K562 (cell line): ENCODE results near the gene WDR72. TPM values are rescaled to one million over a fixed set of nuclear protein-coding genes. Genes with fewer than 3 reads are reported as not detected.

ENCODE experiments used
- ATAC-seq: fragments of 200-7000 bp; cut with Tn5 transposase; 3 replicates; pipeline ENCODE4 v1.9.1; 2020; ENCODE audit warnings: moderate library complexity
- BruUV-seq: library from RNA; stranded (reverse); fragments of 400-500 nt; replicated peaks from 2 replicates; lab custom pipeline; 2021; lab: Mats Ljungman, UMichigan
- CTCF ChIA-PET: fragments of 300-600 bp; formaldehyde crosslinking; extraction: SDS; loops from one replicate; lab custom pipeline; 2021; ENCODE audit warnings: low intra/inter-chr PET ratio; lab: Yijun Ruan, JAX
- POLR2A ChIA-PET: fragments of 300-600, 350-650 bp; sonication (Branson Sonifier 250); formaldehyde crosslinking; extraction: SDS; loops from one replicate; lab custom pipeline; 2021; ENCODE audit warnings: antibody characterized with exemption, inconsistent platforms; lab: Yijun Ruan, JAX
- DNase-seq, 4 experiments: peaks; one replicate each; pipeline versions ENCODE4 v3.0.0 to v3.0.0-alpha.2; 2011 to 2018; ENCODE audit warnings: low spot score in 3 of 4, mixed read lengths in 3 of 4; ENCODE audit errors: extremely low read depth in 1 of 4
- FAIRE-seq: peaks from 2 replicates; lab custom pipeline; 2011; peaks lifted over from hg19 to GRCh38; lab: Jason Lieb, UNC
- H2AFZ ChIP-seq: 2 replicates; pipeline ENCODE4 v1.6.0; 2011; ENCODE audit warnings: low read depth, low read length, control low read depth, inconsistent platforms
- H3K27ac ChIP-seq: fragments of 200-600 bp; 3 replicates; pipeline ENCODE4 v1.8.0; 2011; ENCODE audit warnings: low read depth, mild to moderate bottlenecking, control low read depth, inconsistent platforms, low read length, moderate library complexity, mixed read lengths; ENCODE audit errors: extremely low read depth
- H3K27me3 ChIP-seq, 2 experiments: fragments of 300-600 bp in 1 of 2; 2 replicates in 1 of 2; 3 replicates in 1 of 2; pipeline versions ENCODE4 v1.6.0 to v1.8.0; 2011; ENCODE audit warnings: inconsistent platforms in 2 of 2, low read length in 2 of 2, mild to moderate bottlenecking in 1 of 2, mixed read lengths in 1 of 2, moderate library complexity in 1 of 2; ENCODE audit not compliant: control insufficient read depth in 2 of 2, insufficient read depth in 2 of 2
- H3K36me3 ChIP-seq: fragments of 300-600 bp; 3 replicates; pipeline ENCODE4 v1.8.0; 2011; ENCODE audit warnings: mild to moderate bottlenecking, low read length, inconsistent platforms; ENCODE audit not compliant: control insufficient read depth, insufficient read depth
- H3K4me1 ChIP-seq, 2 experiments: fragments of 200-600 bp in 1 of 2; replicated peaks in 1 of 2; 2 replicates in 1 of 2; 3 replicates in 1 of 2; pipeline versions ENCODE4 v1.5.1 to v1.8.0; 2011; ENCODE audit warnings: inconsistent platforms in 2 of 2, low read length in 2 of 2, mild to moderate bottlenecking in 1 of 2, mixed read lengths in 1 of 2, moderate library complexity in 1 of 2; ENCODE audit not compliant: control insufficient read depth in 2 of 2, insufficient read depth in 2 of 2
- H3K4me2 ChIP-seq: 2 replicates; pipeline ENCODE4 v1.6.1; 2011; ENCODE audit warnings: low read length, control low read depth, inconsistent platforms, mixed read lengths; ENCODE audit not compliant: insufficient read depth
- H3K4me3 ChIP-seq: fragments of 200-600 bp; sonication (generic), shearing (Covaris generic); 2 replicates; pipeline ENCODE4 v1.5.1; 2016; ENCODE audit warnings: control low read depth, inconsistent platforms
- H3K79me2 ChIP-seq: fragments of 200-600 bp; 3 replicates; pipeline ENCODE4 v1.8.0; 2011; ENCODE audit warnings: low read length, inconsistent platforms; ENCODE audit not compliant: control insufficient read depth, insufficient read depth
- H3K9ac ChIP-seq, 2 experiments: 2 replicates each; pipeline versions ENCODE4 v1.6.0 to v1.6.1; 2011; ENCODE audit warnings: low read depth in 2 of 2, low read length in 2 of 2, control low read depth in 1 of 2, inconsistent platforms in 1 of 2, mild to moderate bottlenecking in 1 of 2, mixed read lengths in 1 of 2; ENCODE audit not compliant: insufficient read depth in 1 of 2
- H3K9me1 ChIP-seq: one replicate; pipeline ENCODE4 v1.6.0; 2011; ENCODE audit warnings: inconsistent platforms, mild to moderate bottlenecking, low read length, moderate library complexity; ENCODE audit not compliant: control insufficient read depth, insufficient read depth
- H3K9me3 ChIP-seq: replicated peaks from 2 replicates; pipeline ENCODE4 v1.5.1; 2011; ENCODE audit warnings: low read depth, low read length, inconsistent platforms; ENCODE audit not compliant: control insufficient read depth, insufficient read depth
- H4K20me1 ChIP-seq: replicated peaks from 2 replicates; pipeline ENCODE4 v1.6.1; 2011; ENCODE audit warnings: low read length, inconsistent platforms, mixed read lengths; ENCODE audit not compliant: control insufficient read depth, insufficient read depth
- CCNT2 ChIP-seq: IDR thresholded peaks from 2 replicates; pipeline ENCODE4 v1.6.1; 2011; ENCODE audit warnings: borderline replicate concordance, low read depth, mild to moderate bottlenecking, moderate library complexity, mixed read lengths, low read length; ENCODE audit not compliant: insufficient read length; ENCODE audit errors: extremely low read depth
- JUNB ChIP-seq: fragments of 450-650 bp; formaldehyde crosslinking; conservative IDR thresholded peaks from 2 replicates; pipeline ENCODE4 v1.4.0; 2020; ENCODE audit warnings: mild to moderate bottlenecking
- KAT7 ChIP-seq: sonication (generic); formaldehyde crosslinking; IDR thresholded peaks from 2 replicates; pipeline ENCODE4 v1.8.0; 2022; ENCODE audit warnings: missing genetic modification reagents, mild to moderate bottlenecking, borderline replicate concordance
- MEIS2 ChIP-seq: fragments of 450-650 bp; IDR thresholded peaks from 2 replicates; pipeline ENCODE4 v1.6.1; 2014; ENCODE audit warnings: mild to moderate bottlenecking; ENCODE audit not compliant: partially characterized antibody
- ZC3H11A ChIP-seq: IDR thresholded peaks from 2 replicates; pipeline ENCODE4 v1.6.1; 2012; ENCODE audit warnings: low read depth, low read length, improper control_type of control experiment
- ZNF212 ChIP-seq: fragments of 450-650 bp; formaldehyde crosslinking; IDR thresholded peaks from 2 replicates; pipeline ENCODE4 v1.4.0; 2020; ENCODE audit warnings: mild to moderate bottlenecking
- ZNF583 ChIP-seq: fragments of 250-450 bp; sonication (Bioruptor Pico); IDR thresholded peaks from 2 replicates; pipeline ENCODE4 v1.4.0; 2020
- ZZZ3 ChIP-seq: fragments of 450-650 bp; IDR thresholded peaks from 2 replicates; pipeline ENCODE4 v1.6.1; 2016; ENCODE audit warnings: antibody characterized with exemption, mild to moderate bottlenecking, moderate library complexity
- WGBS: fragments of 100-300 bp; shearing (Covaris generic); methylation state at CpG from one replicate; pipeline ENCODE4 v1.1.6; 2016; ENCODE audit warnings: low coverage, mixed read lengths; ENCODE audit not compliant: insufficient coverage; ENCODE audit errors: missing lambda C conversion rate; 5-methylcytosine and 5-hydroxymethylcytosine counted together
- in situ Hi-C: fragments of 300-500 bp; cut with MboI; formaldehyde crosslinking; loops from 4 replicates; pipeline ENCODE4 v1.15.0; 2018; ENCODE audit warnings: inconsistent platforms, mixed read lengths
- intact Hi-C: fragments of 100-400 bp; cut with micrococcal nuclease; formaldehyde crosslinking; loops from 2 replicates; pipeline ENCODE4 v1.14.2; 2022
- polyA plus RNA-seq, 8 experiments: library from polyadenylated mRNA; depleted of rRNA in 4 of 8; stranded (reverse) in 5 of 8; unstranded in 3 of 8; fragments of >200 nt; fragmentation: Nextera tagmentation in 2 of 8; fragmentation: Illumina TruSeq in 1 of 8; extraction: Ambion mirVana in 2 of 8; extraction: Trizol in 1 of 8; gene quantifications; 2 replicates each; pipeline versions ENCODE4 v1.2.1 to v1.2.3, GENCODE V29; 2011 to 2014; ENCODE audit warnings: inconsistent platforms in 1 of 8, missing spikeins in 1 of 8
- total RNA-seq, 7 experiments: library from RNA; depleted of rRNA in 6 of 7; stranded (reverse); fragments of >200 nt in 6 of 7; fragmentation: Illumina TruSeq in 2 of 7; extraction: Trizol in 2 of 7; gene quantifications; 2 replicates each; pipeline versions ENCODE4 v1.2.1 to v1.2.3, GENCODE V29; 2011 to 2021; ENCODE audit warnings: low replicate concordance in 1 of 7
- TF ChIP-seq, protein P1 (sequence below): fragments of 250-450 bp; sonication (Bioruptor Pico); IDR thresholded peaks from 2 replicates; pipeline ENCODE4 v1.8.0; 2022; ENCODE audit warnings: moderate library complexity, mild to moderate bottlenecking, inconsistent platforms
- TF ChIP-seq, protein P2 (sequence below): fragments of 250-450 bp; sonication (Bioruptor Pico); IDR thresholded peaks from 2 replicates; pipeline ENCODE4 v1.4.0; 2020
- TF ChIP-seq, protein P3 (sequence below): sonication (generic); formaldehyde crosslinking; IDR thresholded peaks from 2 replicates; pipeline ENCODE4 v1.8.0; 2022; ENCODE audit warnings: mild to moderate bottlenecking, missing genetic modification reagents

Gene WDR72
- total and polyA plus RNA-seq, 9 of the 15 experiments (the other 6 are each of a cell fraction or from before 2014, with no cell fraction given), result 0.01 TPM; not detected in 8

DNA sequence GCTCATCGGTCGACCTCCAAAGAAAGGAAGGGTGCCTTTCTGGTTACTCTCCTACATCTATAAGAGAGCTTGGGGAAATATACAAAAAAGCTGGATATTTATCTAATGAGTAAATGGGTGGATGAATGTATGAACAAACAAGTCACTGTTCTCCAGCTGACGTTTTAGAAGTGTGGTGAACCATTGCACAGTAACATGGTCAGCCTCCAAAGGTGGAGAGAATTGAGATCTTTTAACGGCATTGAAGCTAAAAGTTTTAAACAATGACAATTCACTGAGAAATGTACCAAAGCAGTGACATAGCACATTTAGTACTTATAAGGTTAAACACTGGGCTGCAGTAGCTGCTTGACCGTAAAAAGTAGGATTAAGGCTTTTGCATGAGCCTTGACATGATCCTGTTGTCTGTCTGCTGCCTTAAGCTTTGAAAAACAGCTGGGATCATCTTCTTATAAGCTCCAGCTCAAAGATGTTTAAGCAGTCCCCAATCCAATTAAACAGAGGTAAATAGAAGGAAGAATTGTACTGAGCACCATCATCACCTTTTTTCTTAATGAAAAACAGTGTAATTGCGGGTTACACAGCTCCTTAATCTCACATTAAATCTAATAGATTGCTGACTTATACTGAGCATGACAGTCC lies 222.9 kb downstream of the WDR72 start:
- no peak overlapping the region for H3K4me3 ChIP-seq
- WGBS, result 4% methylated on average over 6 of the region's 6 CpGs
- H3K36me3 ChIP-seq, result no peaks in the 10 kb centered on the region
- no peak for DNase-seq
- H3K27ac ChIP-seq, result no peak overlapping the region
- H4K20me1 ChIP-seq, result no peaks in the 10 kb centered on the region
- no peak for ATAC-seq
- no peak overlapping the region for H3K4me2 ChIP-seq
- intact Hi-C loops (no loop called here), in situ Hi-C loops (no loop called here)
- no peaks in the 10 kb centered on the region; the same call in 1 of the 2 replicates for H3K9me3 ChIP-seq
- H3K4me1 ChIP-seq, result no peaks in the 10 kb centered on the region
- no peak for FAIRE-seq
- ChIA-PET POLR2A (no interaction called here), CTCF (no interaction called here)
- no peaks in the 10 kb centered on the region for H3K79me2 ChIP-seq
- TF ChIP-seq ZNF583 (CRISPR knock-in tag) (no peak), KAT7 (CRISPR knock-in tag) (no peak), ZNF212 (no peak), JUNB (CRISPR knock-in tag) (no peak), MEIS2 (no peak), CCNT2 (no peak), ZC3H11A (no peak), ZZZ3 (no peak)
- TF ChIP-seq, protein P1, sequence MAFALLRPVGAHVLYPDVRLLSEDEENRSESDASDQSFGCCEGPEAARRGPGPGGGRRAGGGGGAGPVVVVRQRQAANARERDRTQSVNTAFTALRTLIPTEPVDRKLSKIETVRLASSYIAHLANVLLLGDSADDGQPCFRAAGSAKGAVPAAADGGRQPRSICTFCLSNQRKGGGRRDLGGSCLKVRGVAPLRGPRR (CRISPR knock-in tag), result no peak
- TF ChIP-seq, protein P2, sequence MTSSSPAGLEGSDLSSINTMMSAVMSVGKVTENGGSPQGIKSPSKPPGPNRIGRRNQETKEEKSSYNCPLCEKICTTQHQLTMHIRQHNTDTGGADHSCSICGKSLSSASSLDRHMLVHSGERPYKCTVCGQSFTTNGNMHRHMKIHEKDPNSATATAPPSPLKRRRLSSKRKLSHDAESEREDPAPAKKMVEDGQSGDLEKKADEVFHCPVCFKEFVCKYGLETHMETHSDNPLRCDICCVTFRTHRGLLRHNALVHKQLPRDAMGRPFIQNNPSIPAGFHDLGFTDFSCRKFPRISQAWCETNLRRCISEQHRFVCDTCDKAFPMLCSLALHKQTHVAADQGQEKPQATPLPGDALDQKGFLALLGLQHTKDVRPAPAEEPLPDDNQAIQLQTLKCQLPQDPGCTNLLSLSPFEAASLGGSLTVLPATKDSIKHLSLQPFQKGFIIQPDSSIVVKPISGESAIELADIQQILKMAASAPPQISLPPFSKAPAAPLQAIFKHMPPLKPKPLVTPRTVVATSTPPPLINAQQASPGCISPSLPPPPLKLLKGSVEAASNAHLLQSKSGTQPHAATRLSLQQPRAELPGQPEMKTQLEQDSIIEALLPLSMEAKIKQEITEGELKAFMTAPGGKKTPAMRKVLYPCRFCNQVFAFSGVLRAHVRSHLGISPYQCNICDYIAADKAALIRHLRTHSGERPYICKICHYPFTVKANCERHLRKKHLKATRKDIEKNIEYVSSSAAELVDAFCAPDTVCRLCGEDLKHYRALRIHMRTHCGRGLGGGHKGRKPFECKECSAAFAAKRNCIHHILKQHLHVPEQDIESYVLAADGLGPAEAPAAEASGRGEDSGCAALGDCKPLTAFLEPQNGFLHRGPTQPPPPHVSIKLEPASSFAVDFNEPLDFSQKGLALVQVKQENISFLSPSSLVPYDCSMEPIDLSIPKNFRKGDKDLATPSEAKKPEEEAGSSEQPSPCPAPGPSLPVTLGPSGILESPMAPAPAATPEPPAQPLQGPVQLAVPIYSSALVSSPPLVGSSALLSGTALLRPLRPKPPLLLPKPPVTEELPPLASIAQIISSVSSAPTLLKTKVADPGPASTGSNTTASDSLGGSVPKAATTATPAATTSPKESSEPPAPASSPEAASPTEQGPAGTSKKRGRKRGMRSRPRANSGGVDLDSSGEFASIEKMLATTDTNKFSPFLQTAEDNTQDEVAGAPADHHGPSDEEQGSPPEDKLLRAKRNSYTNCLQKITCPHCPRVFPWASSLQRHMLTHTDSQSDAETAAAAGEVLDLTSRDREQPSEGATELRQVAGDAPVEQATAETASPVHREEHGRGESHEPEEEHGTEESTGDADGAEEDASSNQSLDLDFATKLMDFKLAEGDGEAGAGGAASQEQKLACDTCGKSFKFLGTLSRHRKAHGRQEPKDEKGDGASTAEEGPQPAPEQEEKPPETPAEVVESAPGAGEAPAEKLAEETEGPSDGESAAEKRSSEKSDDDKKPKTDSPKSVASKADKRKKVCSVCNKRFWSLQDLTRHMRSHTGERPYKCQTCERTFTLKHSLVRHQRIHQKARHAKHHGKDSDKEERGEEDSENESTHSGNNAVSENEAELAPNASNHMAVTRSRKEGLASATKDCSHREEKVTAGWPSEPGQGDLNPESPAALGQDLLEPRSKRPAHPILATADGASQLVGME (CRISPR knock-in tag), result no peak
- TF ChIP-seq, protein P3, sequence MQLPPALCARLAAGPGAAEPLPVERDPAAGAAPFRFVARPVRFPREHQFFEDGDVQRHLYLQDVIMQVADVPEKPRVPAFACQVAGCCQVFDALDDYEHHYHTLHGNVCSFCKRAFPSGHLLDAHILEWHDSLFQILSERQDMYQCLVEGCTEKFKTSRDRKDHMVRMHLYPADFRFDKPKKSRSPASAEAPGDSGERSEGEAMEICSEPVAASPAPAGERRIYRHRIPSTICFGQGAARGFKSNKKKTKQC, result no peak
- H3K27me3 ChIP-seq, result no peaks in the 10 kb centered on the region
- BruUV-seq, result no TSS peak
- no peak overlapping the region for H3K9ac ChIP-seq
- no peaks in the 10 kb centered on the region for H3K9me1 ChIP-seq
- no peak overlapping the region for H2AFZ ChIP-seq
